Lower lobe of right lung (tissue), 2 donors: ENCODE data around the gene TCF4. TPM values are rescaled to one million over a fixed set of nuclear protein-coding genes. Genes with fewer than 3 reads are reported as not detected.

ENCODE experiments used
- ATAC-seq, 2 donors: fragments of 200-7000 bp; cut with Tn5 transposase; one replicate each; pipeline ENCODE4 v1.9.1; 2020 to 2022; ENCODE audit warnings: mild to moderate bottlenecking in 2 of 2, moderate library complexity in 2 of 2
- DNase-seq: peaks from one replicate; pipeline ENCODE4 v3.0.0-alpha.2; 2020
- H3K27ac ChIP-seq: fragments of 200-600 bp; one replicate; pipeline ENCODE4 v1.8.0; 2022
- H3K27me3 ChIP-seq: fragments of 200-600 bp; one replicate; pipeline ENCODE4 v1.8.0; 2022; ENCODE audit warnings: low read depth
- H3K36me3 ChIP-seq: fragments of 200-600 bp; one replicate; pipeline ENCODE4 v1.8.0; 2022; ENCODE audit warnings: mild to moderate bottlenecking
- H3K4me1 ChIP-seq: fragments of 200-600 bp; one replicate; pipeline ENCODE4 v1.8.0; 2022
- H3K4me3 ChIP-seq: fragments of 200-600 bp; one replicate; pipeline ENCODE4 v1.8.0; 2022; ENCODE audit warnings: mild to moderate bottlenecking
- H3K9me3 ChIP-seq: fragments of 200-600 bp; one replicate; pipeline ENCODE4 v1.8.0; 2022
- intact Hi-C: fragments of 100-400 bp; cut with DNase I; formaldehyde crosslinking; loops from one replicate; pipeline ENCODE4 v1.11.0; 2022
- total RNA-seq: library from RNA; stranded (reverse); fragmentation: NEBNext Ultra II Directional; extraction: Animal tissue kit (Norgen Biotek cat#: 25700); gene quantifications from one replicate; pipeline ENCODE4 v1.2.1, GENCODE V29; 2021
- TF ChIP-seq, protein P1 (sequence below): fragments of 200-600 bp; IDR thresholded peaks from one replicate; pipeline ENCODE4 v1.8.0; 2022; ENCODE audit warnings: antibody characterized with exemption, mild to moderate bottlenecking
- donor health status: DM: no; HTN: yes; CAD: no; lungs with severe emphysema.

TCF4 gene
- total RNA-seq, 1 donor from 2014 or later: 112 TPM

DNA sequence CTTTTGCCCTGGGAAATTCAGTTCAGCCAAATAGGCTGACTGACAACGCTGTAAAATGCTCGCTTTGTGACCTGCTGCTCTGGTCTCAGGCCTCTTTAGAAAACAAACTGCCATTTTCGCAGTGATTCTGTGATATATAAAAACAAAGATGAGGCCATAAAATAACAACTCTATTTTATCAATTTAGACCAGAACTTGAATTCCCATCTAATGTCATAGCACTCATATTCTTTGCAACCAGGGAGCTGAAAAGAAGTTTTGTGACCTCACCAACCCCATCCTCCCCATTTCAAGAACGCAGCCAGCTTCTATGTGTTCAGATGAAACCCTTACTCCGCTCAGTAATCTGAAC lies 40.3 kb downstream of the TCF4 start:
- DNase-seq: no peak
- H3K9me3 ChIP-seq: no peaks in the 10 kb centered on the region
- no peaks in the 10 kb centered on the region for H3K27me3 ChIP-seq
- intact Hi-C loops: no loop called here
- no peak overlapping the region for H3K4me3 ChIP-seq
- no peak for ATAC-seq
- H3K4me1 ChIP-seq: peaks cover 21% of the 10 kb centered on the region
- H3K27ac ChIP-seq: no peak overlapping the region
- TF ChIP-seq, protein P1, sequence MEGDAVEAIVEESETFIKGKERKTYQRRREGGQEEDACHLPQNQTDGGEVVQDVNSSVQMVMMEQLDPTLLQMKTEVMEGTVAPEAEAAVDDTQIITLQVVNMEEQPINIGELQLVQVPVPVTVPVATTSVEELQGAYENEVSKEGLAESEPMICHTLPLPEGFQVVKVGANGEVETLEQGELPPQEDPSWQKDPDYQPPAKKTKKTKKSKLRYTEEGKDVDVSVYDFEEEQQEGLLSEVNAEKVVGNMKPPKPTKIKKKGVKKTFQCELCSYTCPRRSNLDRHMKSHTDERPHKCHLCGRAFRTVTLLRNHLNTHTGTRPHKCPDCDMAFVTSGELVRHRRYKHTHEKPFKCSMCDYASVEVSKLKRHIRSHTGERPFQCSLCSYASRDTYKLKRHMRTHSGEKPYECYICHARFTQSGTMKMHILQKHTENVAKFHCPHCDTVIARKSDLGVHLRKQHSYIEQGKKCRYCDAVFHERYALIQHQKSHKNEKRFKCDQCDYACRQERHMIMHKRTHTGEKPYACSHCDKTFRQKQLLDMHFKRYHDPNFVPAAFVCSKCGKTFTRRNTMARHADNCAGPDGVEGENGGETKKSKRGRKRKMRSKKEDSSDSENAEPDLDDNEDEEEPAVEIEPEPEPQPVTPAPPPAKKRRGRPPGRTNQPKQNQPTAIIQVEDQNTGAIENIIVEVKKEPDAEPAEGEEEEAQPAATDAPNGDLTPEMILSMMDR: no peak
- no peaks in the 10 kb centered on the region for H3K36me3 ChIP-seq

DNA sequence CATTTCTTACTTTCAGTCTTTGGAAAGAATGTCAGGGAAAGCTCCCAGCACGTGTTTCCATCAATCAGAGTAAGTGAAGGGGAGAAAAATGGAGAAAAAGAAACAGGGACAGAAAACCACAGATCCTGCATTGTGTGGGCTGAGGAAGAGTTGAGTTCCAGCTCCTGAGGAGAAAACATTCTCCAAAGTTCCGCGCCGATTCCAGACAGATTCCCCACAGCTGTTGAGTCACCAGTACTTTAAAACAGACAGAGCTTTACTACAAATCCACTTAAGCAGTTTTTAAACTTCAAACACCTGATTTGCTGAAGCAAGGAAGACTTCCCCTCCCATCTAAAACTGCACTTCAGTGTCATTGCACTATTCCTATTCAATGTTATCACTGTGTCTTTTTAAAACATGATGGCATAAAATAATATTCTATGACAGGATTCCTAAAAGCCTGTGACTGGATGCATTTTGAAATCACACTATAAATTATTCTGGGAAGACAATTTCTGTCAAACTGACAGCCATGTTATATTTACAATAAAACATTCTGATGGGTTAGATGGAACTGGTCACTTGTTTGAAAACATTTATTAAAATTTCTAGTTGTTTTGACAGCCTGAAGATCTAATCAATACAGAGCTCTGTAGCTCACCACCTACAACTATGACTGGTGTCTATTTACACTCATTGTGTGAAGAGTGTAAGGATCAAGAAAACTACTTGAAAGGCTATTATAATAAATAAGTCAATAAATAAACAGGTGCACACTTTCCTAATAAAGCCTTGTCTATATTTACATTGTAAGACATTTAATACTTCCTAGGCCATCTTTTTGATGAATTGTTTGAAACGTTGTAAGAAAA lies 40.9 kb downstream of the TCF4 start:
- no peaks in the 10 kb centered on the region for H3K36me3 ChIP-seq
- no peaks in the 10 kb centered on the region for H3K27me3 ChIP-seq
- ATAC-seq: no peak
- H3K9me3 ChIP-seq: no peaks in the 10 kb centered on the region
- peaks cover 21% of the 10 kb centered on the region for H3K4me1 ChIP-seq
- H3K4me3 ChIP-seq: no peak overlapping the region
- TF ChIP-seq, protein P1: no peak
- DNase-seq: no peak
- intact Hi-C loops: no loop called here
- no peak overlapping the region for H3K27ac ChIP-seq

DNA sequence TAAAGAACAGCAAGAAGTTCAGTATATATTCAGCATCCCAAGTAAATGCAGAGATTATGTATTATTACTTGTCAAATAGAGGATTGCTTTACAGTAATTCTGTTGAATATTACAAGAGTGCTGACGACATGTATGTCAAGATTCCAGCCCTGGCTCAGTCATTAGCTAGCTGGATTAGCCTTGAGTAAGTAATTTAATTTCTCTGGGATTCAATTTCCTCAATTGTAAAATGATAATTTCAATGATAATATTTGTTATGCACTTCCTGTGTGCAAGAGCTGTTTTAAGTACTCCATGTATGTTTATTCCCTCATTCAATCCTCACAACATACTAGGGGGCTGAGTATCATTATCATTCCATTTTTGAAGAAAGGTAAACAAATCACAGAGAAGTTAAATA lies 44.0 kb downstream of the TCF4 start:
- no peaks in the 10 kb centered on the region for H3K27me3 ChIP-seq
- ATAC-seq (no peak), DNase-seq (no peak)
- peaks cover 21% of the 10 kb centered on the region for H3K4me1 ChIP-seq
- H3K9me3 ChIP-seq: no peaks in the 10 kb centered on the region
- TF ChIP-seq, protein P1: no peak
- no peak overlapping the region for H3K4me3 ChIP-seq
- intact Hi-C loops: no loop called here
- no peaks in the 10 kb centered on the region for H3K36me3 ChIP-seq
- no peak overlapping the region for H3K27ac ChIP-seq

GRCh38 chr18:55543130-55543704 lies 44.8 kb downstream of the TCF4 start:
- no peak for ATAC-seq

GRCh38 chr18:55541571-55541970 lies 46.4 kb downstream of the TCF4 start:
- no peak for ATAC-seq
- intact Hi-C loops: no loop called here
- TF ChIP-seq, protein P1: no peak

More at GRCh38 chr18:55543130-55543704, 44.8 kb downstream of the TCF4 start:
- TF ChIP-seq, protein P1: no peak
- Histone ChIP-seq H3K9me3 (no peaks in the 10 kb centered on the region), H3K36me3 (no peaks in the 10 kb centered on the region), H3K27ac (no peak overlapping the region), H3K4me1 (peaks cover 21% of the 10 kb centered on the region), H3K27me3 (no peaks in the 10 kb centered on the region), H3K4me3 (no peak overlapping the region)
- intact Hi-C loops: no loop called here
- no peak for DNase-seq

More at GRCh38 chr18:55541571-55541970, 46.4 kb downstream of the TCF4 start:
- no peak overlapping the region for H3K27ac ChIP-seq
- no peak overlapping the region for H3K4me3 ChIP-seq
- H3K4me1 ChIP-seq: peaks cover 12% of the 10 kb centered on the region
- no peaks in the 10 kb centered on the region for H3K36me3 ChIP-seq
- no peaks in the 10 kb centered on the region for H3K9me3 ChIP-seq
- H3K27me3 ChIP-seq: no peaks in the 10 kb centered on the region
- no peak for DNase-seq
